ENCODE results near the gene ATE1. TPM values are rescaled to one million over a fixed set of nuclear protein-coding genes. Genes with fewer than 3 reads are reported as not detected.

The ATE1 gene
- total and polyA plus RNA-seq, 9 donors, result 8.9 to 36.6 (median 31.2) TPM

- Histone ChIP-seq H3K27ac (no peak overlapping the region), H3K9me3 (no peaks in the 10 kb centered on the region), H3K4me1 (ENCODE audit: insufficient read depth) (peaks cover 1% of the 10 kb centered on the region), H3K27me3 (no peaks in the 10 kb centered on the region), H3K36me3 (no peaks in the 10 kb centered on the region), H3K4me3 (no peak overlapping the region)
- TF ChIP-seq EP300 (IDR thresholded peaks at IDR 0.05) (no peak), CTCF (IDR thresholded peaks at IDR 0.05) (no peak), POLR2A (IDR thresholded peaks at IDR 0.05) (no peak)
- DNase-seq, result no peak
- intact Hi-C loops (cut with DNase I), result no loop called here
- WGBS, 3 donors, result 87 to 98% (median 95%) methylated on average over 5 of the region's 5 CpGs
Observed at GRCh38 chr10:121713486-121713885, 214.3 kb downstream of the ATE1 start.

- no peak for DNase-seq
- Histone ChIP-seq H3K36me3 (no peaks in the 10 kb centered on the region), H3K4me1 (ENCODE audit: insufficient read depth) (peaks cover 1% of the 10 kb centered on the region), H3K27ac (no peak overlapping the region), H3K9me3 (no peaks in the 10 kb centered on the region), H3K27me3 (no peaks in the 10 kb centered on the region), H3K4me3 (no peak overlapping the region)
- WGBS, 3 donors, result 88 to 95% (median 88%) methylated on average over 7 of the region's 7 CpGs
- TF ChIP-seq EP300 (IDR thresholded peaks at IDR 0.05), result no peak
- intact Hi-C loops (cut with DNase I), result no loop called here
Observed at GRCh38 chr10:121710971-121711370, 216.9 kb downstream of the ATE1 start.

GRCh38 chr10:121710207-121710606, 217.6 kb downstream of the ATE1 start:
- Histone ChIP-seq H3K27ac (peak overlapping the region in 1 of 2 donors; percentile 48), H3K9me3 (no peaks in the 10 kb centered on the region), H3K36me3 (no peaks in the 10 kb centered on the region), H3K27me3 (no peaks in the 10 kb centered on the region), H3K4me1 (ENCODE audit: insufficient read depth) (peaks cover 1% of the 10 kb centered on the region), H3K4me3 (no peak overlapping the region)
- 41 to 54% (median 46%) methylated on average over 9 of the region's 9 CpGs for WGBS, 3 donors
- peak in 2 of 5 donors; percentile 15 to 50 for DNase-seq
- intact Hi-C loops (cut with DNase I), result no loop called here
- no peak for TF ChIP-seq CTCF (IDR thresholded peaks at IDR 0.05)
- no peak for TF ChIP-seq EP300 (IDR thresholded peaks at IDR 0.05)
- TF ChIP-seq POLR2A (IDR thresholded peaks at IDR 0.05), result no peak

GRCh38 chr10:121709675-121710073, 218.2 kb downstream of the ATE1 start:
- Histone ChIP-seq H3K4me3 (no peak overlapping the region), H3K4me1 (ENCODE audit: insufficient read depth) (peaks cover 1% of the 10 kb centered on the region), H3K27ac (peak overlapping the region in 1 of 2 donors; percentile 48), H3K9me3 (no peaks in the 10 kb centered on the region), H3K36me3 (no peaks in the 10 kb centered on the region), H3K27me3 (no peaks in the 10 kb centered on the region)
- no peak for TF ChIP-seq EP300 (IDR thresholded peaks at IDR 0.05)
- TF ChIP-seq CTCF (IDR thresholded peaks at IDR 0.05), result peak in 1 of 3 donors; percentile 37
- TF ChIP-seq POLR2A (IDR thresholded peaks at IDR 0.05), result no peak
- 8 to 32% (median 11%) methylated on average over 9 of the region's 9 CpGs for WGBS, 3 donors
- DNase-seq, result peak in 2 of 5 donors; percentile 40 to 69
- intact Hi-C loops (cut with DNase I), result no loop called here

GRCh38 chr10:121708728-121709674, 218.8 kb downstream of the ATE1 start:
- TF ChIP-seq EP300 (IDR thresholded peaks at IDR 0.05), result no peak
- no peak for TF ChIP-seq CTCF (IDR thresholded peaks at IDR 0.05)
- TF ChIP-seq POLR2A (IDR thresholded peaks at IDR 0.05), result no peak
- 65 to 80% (median 75%) methylated on average over 15 of the region's 15 CpGs for WGBS, 3 donors
- intact Hi-C loops (cut with DNase I), result no loop called here
- Histone ChIP-seq H3K9me3 (no peaks in the 10 kb centered on the region), H3K4me3 (no peak overlapping the region), H3K36me3 (no peaks in the 10 kb centered on the region), H3K4me1 (ENCODE audit: insufficient read depth) (peaks cover 1% of the 10 kb centered on the region), H3K27me3 (no peaks in the 10 kb centered on the region), H3K27ac (peak overlapping the region; percentile 5 to 48)
- no peak for DNase-seq
